H9 (cell line): ENCODE results near the gene TEX22. TPM values are rescaled to one million over a fixed set of nuclear protein-coding genes. Genes with fewer than 3 reads are reported as not detected.

Experiments used
- DNase-seq: peaks from one replicate; pipeline ENCODE4 v3.0.0-alpha.2; 2017
- H2AFZ ChIP-seq: one replicate; pipeline ENCODE4 v1.6.1; 2013; ENCODE audit warnings: mild to moderate bottlenecking, low read length, control low read depth, moderate library complexity
- H2AK5ac ChIP-seq: 2 replicates; pipeline ENCODE4 v1.6.1; 2013; ENCODE audit warnings: low read length, control low read depth, mixed read lengths; ENCODE audit not compliant: insufficient read length
- H2BK120ac ChIP-seq: one replicate; pipeline ENCODE4 v1.6.1; 2013; ENCODE audit warnings: low read depth, mild to moderate bottlenecking, low read length, control low read depth, inconsistent platforms; ENCODE audit not compliant: poor library complexity, severe bottlenecking
- H2BK12ac ChIP-seq: 2 replicates; pipeline ENCODE4 v1.6.1; 2013; ENCODE audit warnings: low read length, control low read depth, mixed read lengths, low read depth; ENCODE audit not compliant: insufficient read length
- H2BK15ac ChIP-seq: 2 replicates; pipeline ENCODE4 v1.6.1; 2013; ENCODE audit warnings: low read depth, low read length, control low read depth
- H2BK20ac ChIP-seq: one replicate; pipeline ENCODE4 v1.6.1; 2013; ENCODE audit warnings: low read depth, mild to moderate bottlenecking, low read length, control low read depth, inconsistent platforms; ENCODE audit not compliant: poor library complexity, severe bottlenecking
- H2BK5ac ChIP-seq: 2 replicates; pipeline ENCODE4 v1.6.1; 2013; ENCODE audit warnings: low read length, control low read depth, mixed read lengths; ENCODE audit not compliant: insufficient read length
- H3K14ac ChIP-seq: 2 replicates; pipeline ENCODE4 v1.6.1; 2013; ENCODE audit warnings: low read length, control low read depth; ENCODE audit not compliant: insufficient read depth
- H3K18ac ChIP-seq: 2 replicates; pipeline ENCODE4 v1.6.1; 2013; ENCODE audit warnings: low read depth, mild to moderate bottlenecking, mixed read lengths, low read length, control low read depth; ENCODE audit not compliant: insufficient read length
- H3K23ac ChIP-seq: 2 replicates; pipeline ENCODE4 v1.6.1; 2013; ENCODE audit warnings: low read length, control low read depth, mixed read lengths, low read depth; ENCODE audit not compliant: insufficient read length
- H3K23me2 ChIP-seq: 2 replicates; pipeline ENCODE4 v1.6.1; 2013; ENCODE audit warnings: low read depth, mild to moderate bottlenecking, mixed read lengths, low read length, control low read depth; ENCODE audit not compliant: insufficient read length, poor library complexity, severe bottlenecking
- H3K27ac ChIP-seq: 2 replicates; pipeline ENCODE4 v1.5.1; 2013; ENCODE audit warnings: low read length, control low read depth, mixed read lengths, low read depth; ENCODE audit not compliant: insufficient read length
- H3K27me3 ChIP-seq: 2 replicates; pipeline ENCODE4 v1.6.1; 2013; ENCODE audit warnings: low read length, control low read depth, inconsistent platforms; ENCODE audit not compliant: insufficient read depth
- H3K4ac ChIP-seq: 2 replicates; pipeline ENCODE4 v1.6.1; 2013; ENCODE audit warnings: low read depth, mild to moderate bottlenecking, control low read depth, inconsistent platforms, low read length, moderate library complexity
- H3K4me1 ChIP-seq: 2 replicates; pipeline ENCODE4 v1.6.1; 2013; ENCODE audit warnings: low read length, control low read depth, inconsistent platforms; ENCODE audit not compliant: insufficient read depth
- H3K4me2 ChIP-seq: 2 replicates; pipeline ENCODE4 v1.6.1; 2013; ENCODE audit warnings: low read length, control low read depth, mixed read lengths; ENCODE audit not compliant: insufficient read length, insufficient read depth
- H3K56ac ChIP-seq: 2 replicates; pipeline ENCODE4 v1.6.1; 2013; ENCODE audit warnings: low read depth, mild to moderate bottlenecking, mixed read lengths, low read length, control low read depth; ENCODE audit not compliant: insufficient read length
- H3K79me1 ChIP-seq: 2 replicates; pipeline ENCODE4 v1.6.1; 2013; ENCODE audit warnings: low read depth, mild to moderate bottlenecking, moderate library complexity, low read length, control low read depth, inconsistent platforms; ENCODE audit not compliant: insufficient read depth, poor library complexity, severe bottlenecking
- H3K79me2 ChIP-seq: 2 replicates; pipeline ENCODE4 v1.6.1; 2013; ENCODE audit warnings: low read length, control low read depth, inconsistent platforms; ENCODE audit not compliant: insufficient read depth
- H3K9ac ChIP-seq: 2 replicates; pipeline ENCODE4 v1.6.1; 2013; ENCODE audit warnings: low read length, control low read depth, mixed read lengths; ENCODE audit not compliant: insufficient read length; ENCODE audit errors: extremely low read depth
- H3K9me3 ChIP-seq: one replicate; pipeline ENCODE4 v1.6.1; 2013; ENCODE audit warnings: low read depth, low read length, inconsistent platforms; ENCODE audit not compliant: control insufficient read depth
- H3T11ph ChIP-seq: one replicate; pipeline ENCODE4 v1.6.1; 2013; ENCODE audit warnings: mild to moderate bottlenecking, low read length, control low read depth, inconsistent platforms
- H4K20me1 ChIP-seq: one replicate; pipeline ENCODE4 v1.6.1; 2013; ENCODE audit not compliant: control insufficient read depth, insufficient read length, insufficient read depth
- H4K5ac ChIP-seq: 2 replicates; pipeline ENCODE4 v1.6.1; 2013; ENCODE audit warnings: low read depth, mild to moderate bottlenecking, mixed read lengths, low read length, control low read depth; ENCODE audit not compliant: insufficient read length
- H4K8ac ChIP-seq: replicated peaks from 2 replicates; pipeline ENCODE4 v1.6.1; 2013; ENCODE audit warnings: low read length, control low read depth, mixed read lengths, low read depth; ENCODE audit not compliant: insufficient read length
- H4K91ac ChIP-seq: 2 replicates; pipeline ENCODE4 v1.6.1; 2013; ENCODE audit warnings: low read depth, mild to moderate bottlenecking, moderate library complexity, mixed read lengths, low read length, control low read depth; ENCODE audit not compliant: insufficient read length
- H3K27ac Mint-ChIP-seq, 3 experiments: 2 replicates in 2 of 3; 3 replicates in 1 of 3; pipeline ENCODE4 v1.8.0; 2020 to 2021; ENCODE audit warnings: mixed read lengths in 3 of 3, mild to moderate bottlenecking in 1 of 3, moderate library complexity in 1 of 3
- H3K27me3 Mint-ChIP-seq: 2 replicates; pipeline ENCODE4 v1.8.0; 2021; ENCODE audit warnings: low read depth, mild to moderate bottlenecking, moderate library complexity, mixed read lengths
- H3K36me3 Mint-ChIP-seq, 3 experiments: 2 replicates in 2 of 3; 3 replicates in 1 of 3; pipeline ENCODE4 v1.8.0; 2020 to 2021; ENCODE audit warnings: low read depth in 3 of 3, mixed read lengths in 3 of 3; ENCODE audit not compliant: insufficient read depth in 1 of 3
- H3K4me1 Mint-ChIP-seq, 2 experiments: 2 replicates each; pipeline ENCODE4 v1.8.0; 2020; ENCODE audit warnings: mixed read lengths in 2 of 2
- H3K4me3 Mint-ChIP-seq, 2 experiments: 2 replicates in 1 of 2; 3 replicates in 1 of 2; pipeline ENCODE4 v1.8.0; 2020 to 2021; ENCODE audit warnings: mild to moderate bottlenecking in 2 of 2, mixed read lengths in 2 of 2, moderate library complexity in 1 of 2
- H3K9me3 Mint-ChIP-seq, 2 experiments: 2 replicates in 1 of 2; 3 replicates in 1 of 2; pipeline ENCODE4 v1.8.0; 2020; ENCODE audit warnings: mild to moderate bottlenecking in 2 of 2, mixed read lengths in 2 of 2, moderate library complexity in 1 of 2
- WGBS: extraction: QIAGEN DNeasy Blood & Tissue Kit; methylation state at CpG from one replicate; pipeline ENCODE4 v1.1.7; 2013; ENCODE audit warnings: missing lambda C conversion rate, low lambda C conversion rate, mixed read lengths; ENCODE audit not compliant: insufficient read length; ENCODE audit errors: extremely low coverage; 5-methylcytosine and 5-hydroxymethylcytosine counted together
- total RNA-seq: library from RNA; stranded (reverse); gene quantifications from 2 replicates; pipeline ENCODE4 v1.2.1, GENCODE V29; 2021
- TF ChIP-seq, protein P1 (sequence below): fragments of 200-600 bp; sonication (generic); conservative IDR thresholded peaks from 3 replicates; pipeline ENCODE4 v1.8.0; 2021; ENCODE audit warnings: antibody characterized with exemption, mild to moderate bottlenecking

TEX22 gene
- total RNA-seq, 1 experiment from 2014 or later = 0.83 TPM

DNA sequence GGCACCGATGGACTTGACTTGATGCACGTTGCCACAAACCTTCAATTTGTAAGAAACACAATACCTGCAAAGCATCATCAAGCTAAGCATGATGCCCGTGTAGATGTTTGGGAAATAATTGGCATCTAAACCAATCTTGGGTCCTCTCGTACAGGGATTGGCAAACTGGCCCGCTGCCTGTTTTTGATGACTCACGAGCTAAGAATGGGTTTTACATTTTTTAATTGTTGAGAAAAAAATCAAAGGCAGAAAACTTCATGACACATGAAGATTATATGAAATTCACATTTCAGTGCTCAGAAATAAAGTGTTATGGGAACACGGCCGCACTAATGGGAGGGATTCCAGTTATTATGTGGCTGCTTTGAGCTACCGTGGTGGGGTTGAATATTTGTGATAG lies 32.2 kb downstream of the TEX22 start:
- H3K9me3 ChIP-seq = no peaks in the 10 kb centered on the region
- no peak overlapping the region for H2AFZ ChIP-seq
- no peak overlapping the region for H4K5ac ChIP-seq
- H3K4me1 ChIP-seq = no peaks in the 10 kb centered on the region
- H3K9ac ChIP-seq = no peak overlapping the region
- no peak overlapping the region for H3K18ac ChIP-seq
- H3K27me3 ChIP-seq = no peaks in the 10 kb centered on the region
- H4K20me1 ChIP-seq = no peaks in the 10 kb centered on the region
- H2BK12ac ChIP-seq = no peak overlapping the region
- Mint-ChIP-seq H3K4me1 (peaks cover 11 to 12% of the 10 kb centered on the region in 2 experiments), H3K27ac (no peak overlapping the region), H3K9me3 (peaks cover 0 to 3% of the 10 kb centered on the region in 2 experiments; a peak in 1 of 5 replicates), H3K4me3 (no peak overlapping the region), H3K27me3 (no peaks in the 10 kb centered on the region; the same call in 1 of the 2 replicates), H3K36me3 (peaks cover 36 to 54% (median 44%) of the 10 kb centered on the region in 3 experiments)
- H2AK5ac ChIP-seq = no peak overlapping the region
- TF ChIP-seq, protein P1, sequence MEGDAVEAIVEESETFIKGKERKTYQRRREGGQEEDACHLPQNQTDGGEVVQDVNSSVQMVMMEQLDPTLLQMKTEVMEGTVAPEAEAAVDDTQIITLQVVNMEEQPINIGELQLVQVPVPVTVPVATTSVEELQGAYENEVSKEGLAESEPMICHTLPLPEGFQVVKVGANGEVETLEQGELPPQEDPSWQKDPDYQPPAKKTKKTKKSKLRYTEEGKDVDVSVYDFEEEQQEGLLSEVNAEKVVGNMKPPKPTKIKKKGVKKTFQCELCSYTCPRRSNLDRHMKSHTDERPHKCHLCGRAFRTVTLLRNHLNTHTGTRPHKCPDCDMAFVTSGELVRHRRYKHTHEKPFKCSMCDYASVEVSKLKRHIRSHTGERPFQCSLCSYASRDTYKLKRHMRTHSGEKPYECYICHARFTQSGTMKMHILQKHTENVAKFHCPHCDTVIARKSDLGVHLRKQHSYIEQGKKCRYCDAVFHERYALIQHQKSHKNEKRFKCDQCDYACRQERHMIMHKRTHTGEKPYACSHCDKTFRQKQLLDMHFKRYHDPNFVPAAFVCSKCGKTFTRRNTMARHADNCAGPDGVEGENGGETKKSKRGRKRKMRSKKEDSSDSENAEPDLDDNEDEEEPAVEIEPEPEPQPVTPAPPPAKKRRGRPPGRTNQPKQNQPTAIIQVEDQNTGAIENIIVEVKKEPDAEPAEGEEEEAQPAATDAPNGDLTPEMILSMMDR = no peak
- H3K56ac ChIP-seq = no peak overlapping the region
- H3K79me1 ChIP-seq = peaks cover 17% of the 10 kb centered on the region
- no peak overlapping the region for H3K27ac ChIP-seq
- no peak overlapping the region for H4K8ac ChIP-seq
- peaks cover 36% of the 10 kb centered on the region; the same call in 1 of the 2 replicates for H3K79me2 ChIP-seq
- H3K14ac ChIP-seq = no peak overlapping the region
- no peak overlapping the region for H3K4me2 ChIP-seq
- no peak overlapping the region for H3K4ac ChIP-seq
- no CpG with 5 or more reads among the region's 9 CpGs for WGBS
- no peak overlapping the region for H3K23ac ChIP-seq
- no peak overlapping the region for H2BK20ac ChIP-seq
- no peak for DNase-seq
- H2BK120ac ChIP-seq = no peak overlapping the region
- no peak overlapping the region for H2BK5ac ChIP-seq
- no peak overlapping the region for H3T11ph ChIP-seq
- H3K23me2 ChIP-seq = no peaks in the 10 kb centered on the region
- H4K91ac ChIP-seq = no peak overlapping the region
- no peak overlapping the region for H2BK15ac ChIP-seq
